T-cell (primary cell): ENCODE measurements around the gene MIS12. TPM values are rescaled to one million over a fixed set of nuclear protein-coding genes. Genes with fewer than 3 reads are reported as not detected.

Source experiments
- ATAC-seq, 4 experiments: fragments of 200-7000 bp in 3 of 4; fragments of 150-1000 bp in 1 of 4; cut with Tn5 transposase; replicated peaks in 1 of 4; 1 replicate in 3 of 4; 2 replicates in 1 of 4; pipeline ENCODE4 v1.10.0; 2021; ENCODE audit warnings: moderate library complexity in 3 of 4, mild to moderate bottlenecking in 2 of 4, moderate number of reproducible peaks in 1 of 4
- CTCF ChIA-PET, 2 donors: fragments of 300-600 bp; sonication (Branson Sonifier 250); formaldehyde crosslinking; loops; one replicate each; lab custom pipeline; 2022; ENCODE audit warnings: antibody characterized with exemption in 2 of 2; lab: Charles Lee
- POLR2A ChIA-PET, 2 donors: fragments of 300-600 bp; sonication (Branson Sonifier 250); formaldehyde crosslinking; loops; one replicate each; lab custom pipeline; 2022; ENCODE audit warnings: antibody characterized with exemption in 2 of 2; lab: Charles Lee
- DNase-seq, 35 experiments: peaks; one replicate each; pipeline versions ENCODE4 v3.0.0 to v3.0.0-alpha.2; 2013 to 2023
- H3K27ac ChIP-seq: one replicate; pipeline ENCODE4 v1.5.1; 2013; ENCODE audit warnings: low read length
- H3K27me3 ChIP-seq, 2 experiments: replicated peaks in 1 of 2; 1 replicate in 1 of 2; 2 replicates in 1 of 2; pipeline versions ENCODE4 v1.6.1 to v1.7.0; 2013; ENCODE audit warnings: low read length in 1 of 2, mixed read lengths in 1 of 2; ENCODE audit not compliant: control insufficient read depth in 2 of 2, insufficient read depth in 2 of 2; ENCODE audit errors: extremely low read depth in 1 of 2
- H3K36me3 ChIP-seq, 2 donors: 1 replicate in 1 of 2; 2 replicates in 1 of 2; pipeline versions ENCODE4 v1.6.1 to v1.7.0; 2013; ENCODE audit warnings: low read length in 1 of 2; ENCODE audit not compliant: control insufficient read depth in 2 of 2, insufficient read depth in 1 of 2; ENCODE audit errors: extremely low read depth in 1 of 2
- H3K4me1 ChIP-seq, 2 experiments: 1 replicate in 1 of 2; 2 replicates in 1 of 2; pipeline versions ENCODE4 v1.6.1 to v1.7.0; 2013; ENCODE audit warnings: low read length in 2 of 2, mixed read lengths in 1 of 2; ENCODE audit not compliant: insufficient read depth in 2 of 2, control insufficient read depth in 1 of 2; ENCODE audit errors: extremely low read depth in 1 of 2
- H3K4me3 ChIP-seq, 2 donors: 1 replicate in 1 of 2; 2 replicates in 1 of 2; pipeline versions ENCODE4 v1.5.1 to v1.7.0; 2013; ENCODE audit warnings: mild to moderate bottlenecking in 2 of 2, low read length in 1 of 2, moderate library complexity in 1 of 2; ENCODE audit not compliant: control insufficient read depth in 1 of 2; ENCODE audit errors: extremely low read depth in 1 of 2
- H3K9me3 ChIP-seq: 2 replicates; pipeline ENCODE4 v1.7.0; 2013
- H3K27ac Mint-ChIP-seq, 2 donors: one replicate each; pipeline ENCODE4 v1.8.0; 2020 to 2021; ENCODE audit warnings: mild to moderate bottlenecking in 2 of 2, mixed read lengths in 2 of 2
- H3K27me3 Mint-ChIP-seq, 2 donors: one replicate each; pipeline ENCODE4 v1.8.0; 2021 to 2022; ENCODE audit warnings: mixed read lengths in 2 of 2
- H3K36me3 Mint-ChIP-seq: one replicate; pipeline ENCODE4 v1.8.0; 2021; ENCODE audit warnings: mixed read lengths
- H3K4me1 Mint-ChIP-seq, 3 donors: one replicate each; pipeline ENCODE4 v1.8.0; 2020 to 2022; ENCODE audit warnings: mixed read lengths in 3 of 3, mild to moderate bottlenecking in 1 of 3
- H3K4me3 Mint-ChIP-seq, 3 donors: one replicate each; pipeline ENCODE4 v1.8.0; 2020 to 2022; ENCODE audit warnings: mild to moderate bottlenecking in 3 of 3, mixed read lengths in 3 of 3, moderate library complexity in 3 of 3
- H3K9me3 Mint-ChIP-seq, 3 donors: one replicate each; pipeline ENCODE4 v1.8.0; 2020 to 2022; ENCODE audit warnings: mixed read lengths in 3 of 3
- WGBS: methylation state at CpG from one replicate; pipeline ENCODE4 v1.1.5; 2013; ENCODE audit warnings: missing lambda C conversion rate; ENCODE audit not compliant: insufficient coverage; 5-methylcytosine and 5-hydroxymethylcytosine counted together
- total RNA-seq, 35 experiments: library from RNA in 6 of 35; stranded (reverse) in 6 of 35; fragments of 120-200 nt in 1 of 35; gene quantifications; one replicate each; pipeline versions ENCODE4 v1.2.1 to v1.2.4 and lab custom pipeline; 2013 to 2026

MIS12 gene
- 10 to 100 TPM; 18.0 to 35.9 (median 33.8) TPM for total RNA-seq
- 29.8 TPM for total RNA-seq (2013)
- 37.4 to 101 (median 62.8) reads per million in 29 experiments for total RNA-seq (lab: John Stamatoyannopoulos, UW)

GRCh38 chr17:5486206-5487124, at the start of gene MIS12:
MIS12 (plus strand) TSS chr17:5486566; CDS start chr17:5488863, 2,297 bp downstream.
- peaks cover 0 to 53% of the 10 kb centered on the region in 2 donors for H3K36me3 ChIP-seq
- no peaks in the 10 kb centered on the region for H3K27me3 ChIP-seq
- H3K27ac ChIP-seq, result peak within 1 kb of the TSS; percentile 99
- H3K4me3 Mint-ChIP-seq, result peak within 1 kb of the TSS; percentile 90 to 97 (median 96)
- no peaks in the 10 kb centered on the region for H3K9me3 Mint-ChIP-seq
- POLR2A ChIA-PET, result interaction anchor here in 1 of 2 donors (0.6 to 1.5 kb wide), 3 partner anchors 10 to 16 kb away, joined by 5 to 7 read pairs (median 5); a partner anchor contains a TSS
- no peaks in the 10 kb centered on the region for H3K27me3 Mint-ChIP-seq
- DNase-seq, result peak; percentile 88 to 100 (median 98)
- peak within 1 kb of the TSS; percentile 96 to 99 for H3K27ac Mint-ChIP-seq
- peak within 1 kb of the TSS; percentile 94 to 99 for H3K4me3 ChIP-seq
- peaks cover 20 to 25% of the 10 kb centered on the region in 2 experiments for H3K4me1 ChIP-seq
- CTCF ChIA-PET, result interaction anchor here in 1 of 2 donors (0.6 kb wide), 2 partner anchors 45 to 1584 kb away, joined by 3 read pairs; no protein-coding TSS in a partner anchor
- ATAC-seq, result peak; percentile 89 to 93 (median 92)
- peaks cover 51 to 67% (median 67%) of the 10 kb centered on the region in 3 donors for H3K4me1 Mint-ChIP-seq
- 0% methylated on average over 68 of the region's 77 CpGs for WGBS
- no peaks in the 10 kb centered on the region for H3K9me3 ChIP-seq
- H3K36me3 Mint-ChIP-seq, result peaks cover 40% of the 10 kb centered on the region

- CTCF ChIA-PET, result interaction anchor here in 1 of 2 donors (1.9 kb wide), 1 partner anchor 14 kb away, joined by 5 read pairs; no protein-coding TSS in a partner anchor
- peak overlapping the region; percentile 73 to 84 (median 79) for H3K4me3 Mint-ChIP-seq
- POLR2A ChIA-PET, result interaction anchor here in 1 of 2 donors (0.6 kb wide), 1 partner anchor 34 kb away, joined by 3 read pairs; no protein-coding TSS in a partner anchor
- H3K27me3 ChIP-seq, result no peaks in the 10 kb centered on the region
- H3K9me3 ChIP-seq, result no peaks in the 10 kb centered on the region
- H3K27me3 Mint-ChIP-seq, result no peaks in the 10 kb centered on the region
- peak overlapping the region in 1 of 2 donors; percentile 69 for H3K4me3 ChIP-seq
- ATAC-seq (no peak), DNase-seq (peak in 1 of 35 experiments; percentile 13)
- H3K4me1 Mint-ChIP-seq, result peaks cover 33 to 41% (median 40%) of the 10 kb centered on the region in 3 donors
- H3K4me1 ChIP-seq, result peaks cover 7 to 22% of the 10 kb centered on the region in 2 experiments
- no CpG with 5 or more reads among the region's 5 CpGs for WGBS
- H3K36me3 ChIP-seq, result peaks cover 14 to 45% of the 10 kb centered on the region in 2 donors
- H3K27ac ChIP-seq, result peak overlapping the region; percentile 54
- no peaks in the 10 kb centered on the region for H3K9me3 Mint-ChIP-seq
- H3K36me3 Mint-ChIP-seq, result peaks cover 32% of the 10 kb centered on the region
- peak overlapping the region; percentile 77 to 86 for H3K27ac Mint-ChIP-seq
Measured at GRCh38 chr17:5437721-5438317, 48.5 kb upstream of the MIS12 start.

GRCh38 chr17:5438716-5439445, 47.5 kb upstream of the MIS12 start, which contains the start of gene C1QBP:
C1QBP (minus strand) TSS chr17:5439155; CDS start chr17:5439073, 82 bp downstream.
- no peaks in the 10 kb centered on the region for H3K27me3 ChIP-seq
- Mint-ChIP-seq H3K4me3 (peak within 1 kb of the TSS; percentile 73 to 84 (median 79)), H3K27me3 (no peaks in the 10 kb centered on the region), H3K4me1 (peaks cover 33 to 41% (median 40%) of the 10 kb centered on the region in 3 donors), H3K36me3 (peaks cover 22% of the 10 kb centered on the region), H3K9me3 (no peaks in the 10 kb centered on the region), H3K27ac (peak within 1 kb of the TSS; percentile 96)
- H3K9me3 ChIP-seq, result no peaks in the 10 kb centered on the region
- peak within 1 kb of the TSS; percentile 84 for H3K27ac ChIP-seq
- ChIA-PET POLR2A (interaction anchor here (0.6 kb wide), 2 partner anchors 8 to 29 kb away, joined by 3 read pairs; no protein-coding TSS in a partner anchor), CTCF (interaction anchor here (0.6 to 3.1 kb wide), 6 partner anchors 15 to 1683 kb away, joined by 3 to 18 read pairs (median 6); partner anchors contain the start of genes NUP88 (in 1 of the 2), RPAIN (in 1 of the 2) and ZNF594 (in 1 of the 2))
- under 1% methylated on average over 65 of the region's 75 CpGs for WGBS
- H3K4me1 ChIP-seq, result peaks cover 7 to 22% of the 10 kb centered on the region in 2 experiments
- peak within 1 kb of the TSS; percentile 69 to 82 for H3K4me3 ChIP-seq
- ATAC-seq, result peak; percentile 89 to 97 (median 91)
- DNase-seq, result peak; percentile 78 to 97 (median 87)
- peaks cover 6 to 43% of the 10 kb centered on the region in 2 donors for H3K36me3 ChIP-seq

- DNase-seq, result no peak
- Histone ChIP-seq H3K4me1 (peaks cover 7 to 22% of the 10 kb centered on the region in 2 experiments), H3K9me3 (no peaks in the 10 kb centered on the region), H3K36me3 (peaks cover 4 to 44% of the 10 kb centered on the region in 2 donors), H3K27ac (peak overlapping the region; percentile 84), H3K27me3 (no peaks in the 10 kb centered on the region), H3K4me3 (peak overlapping the region; percentile 69 to 82)
- Mint-ChIP-seq H3K36me3 (peaks cover 23% of the 10 kb centered on the region), H3K4me3 (peak overlapping the region; percentile 73 to 84 (median 79)), H3K9me3 (no peaks in the 10 kb centered on the region), H3K4me1 (peaks cover 33 to 41% (median 40%) of the 10 kb centered on the region in 3 donors), H3K27me3 (no peaks in the 10 kb centered on the region), H3K27ac (peak overlapping the region; percentile 96)
- CTCF ChIA-PET, result interaction anchor here (0.6 to 3.1 kb wide), 6 partner anchors 15 to 1684 kb away, joined by 3 to 18 read pairs (median 6); partner anchors contain the start of genes NUP88 (in 1 of the 2), RPAIN (in 1 of the 2) and ZNF594 (in 1 of the 2)
- ATAC-seq, result no peak
- no CpG with 5 or more reads among the region's 1 CpG for WGBS
- POLR2A ChIA-PET, result interaction anchor here in 1 of 2 donors (0.6 kb wide), 1 partner anchor 29 kb away, joined by 3 read pairs; no protein-coding TSS in a partner anchor
Measured at GRCh38 chr17:5439446-5439764, 47.0 kb upstream of the MIS12 start.

- H3K9me3 ChIP-seq, result no peaks in the 10 kb centered on the region
- H3K36me3 ChIP-seq, result peaks cover 23 to 43% of the 10 kb centered on the region in 2 donors
- H3K4me3 ChIP-seq, result no peak overlapping the region
- no peaks in the 10 kb centered on the region for H3K9me3 Mint-ChIP-seq
- H3K27ac Mint-ChIP-seq, result no peak overlapping the region
- H3K4me1 Mint-ChIP-seq, result peaks cover 7 to 12% (median 9%) of the 10 kb centered on the region in 3 donors
- no peak overlapping the region for H3K4me3 Mint-ChIP-seq
- peaks cover 31% of the 10 kb centered on the region for H3K36me3 Mint-ChIP-seq
- WGBS, result 100% methylated on average over 2 of the region's 6 CpGs
- no peaks in the 10 kb centered on the region for H3K27me3 ChIP-seq
- no peaks in the 10 kb centered on the region for H3K27me3 Mint-ChIP-seq
- ATAC-seq (no peak), DNase-seq (no peak)
- H3K4me1 ChIP-seq, result peaks cover 0 to 9% of the 10 kb centered on the region in 2 experiments
- ChIA-PET POLR2A (no interaction called here), CTCF (no interaction called here)
- H3K27ac ChIP-seq, result no peak overlapping the region
Measured at GRCh38 chr17:5443728-5444127, 42.6 kb upstream of the MIS12 start.
